MM.1S (cell line): ENCODE measurements around the gene SHROOM3.

Source experiments
- DNase-seq: peaks from one replicate; pipeline ENCODE4 v3.0.0-alpha.2; 2015
- H2AFZ ChIP-seq: fragments of 300-600 bp; sonication (generic); 2 replicates; pipeline ENCODE4 v1.6.0; 2016; ENCODE audit warnings: antibody characterized with exemption, low read length
- H3F3A ChIP-seq: fragments of 300-600 bp; sonication (generic); 2 replicates; pipeline ENCODE4 v1.6.1; 2016; ENCODE audit warnings: mild to moderate bottlenecking, antibody characterized with exemption, low read length, moderate library complexity, mixed read lengths; ENCODE audit not compliant: insufficient read depth
- H3K27ac ChIP-seq: fragments of 300-600 bp; sonication (generic); 2 replicates; pipeline ENCODE4 v1.5.1; 2016; ENCODE audit warnings: mild to moderate bottlenecking, low read length
- H3K27me3 ChIP-seq: fragments of 300-600 bp; sonication (generic); replicated peaks from 2 replicates; pipeline ENCODE4 v1.6.0; 2016; ENCODE audit warnings: low read length; ENCODE audit not compliant: insufficient read depth
- H3K36me3 ChIP-seq: fragments of 300-600 bp; sonication (generic); replicated peaks from 2 replicates; pipeline ENCODE4 v1.6.1; 2016; ENCODE audit warnings: mild to moderate bottlenecking, low read length, mixed read lengths; ENCODE audit not compliant: insufficient read depth
- H3K4me1 ChIP-seq: fragments of 300-600 bp; sonication (generic); 2 replicates; pipeline ENCODE4 v1.6.1; 2016; ENCODE audit warnings: low read length, mixed read lengths
- H3K4me2 ChIP-seq: fragments of 300-600 bp; sonication (generic); 2 replicates; pipeline ENCODE4 v1.6.0; 2016; ENCODE audit warnings: low read depth, low read length
- H3K4me3 ChIP-seq: fragments of 300-600 bp; sonication (generic); 2 replicates; pipeline ENCODE4 v1.5.1; 2016; ENCODE audit warnings: low read length, mixed read lengths
- H3K79me2 ChIP-seq: fragments of 300-600 bp; sonication (generic); 2 replicates; pipeline ENCODE4 v1.6.1; 2016; ENCODE audit warnings: mixed run types, low read length, mixed read lengths
- H3K9ac ChIP-seq: fragments of 300-600 bp; sonication (generic); 2 replicates; pipeline ENCODE4 v1.6.1; 2016; ENCODE audit warnings: low read length, mixed read lengths
- H3K9me2 ChIP-seq: fragments of 300-600 bp; sonication (generic); replicated peaks from 2 replicates; pipeline ENCODE4 v1.6.1; 2016; ENCODE audit warnings: mild to moderate bottlenecking, low read length, mixed read lengths; ENCODE audit not compliant: insufficient read depth
- H3K9me3 ChIP-seq: fragments of 300-600 bp; sonication (generic); replicated peaks from 2 replicates; pipeline ENCODE4 v1.6.1; 2016; ENCODE audit warnings: mild to moderate bottlenecking, low read length, mixed read lengths; ENCODE audit not compliant: insufficient read depth
- H4K20me1 ChIP-seq: fragments of 300-600 bp; sonication (generic); 2 replicates; pipeline ENCODE4 v1.6.1; 2016; ENCODE audit warnings: mild to moderate bottlenecking, low read length, moderate library complexity, mixed read lengths; ENCODE audit not compliant: insufficient read depth
- CTCF ChIP-seq: fragments of 300-600 bp; sonication (generic); IDR thresholded peaks from 2 replicates; pipeline ENCODE4 v1.5.1; 2016; ENCODE audit warnings: antibody characterized with exemption, low read length, mixed read lengths
- EZH2 ChIP-seq: fragments of 300-600 bp; sonication (generic); optimal IDR thresholded peaks from 2 replicates; pipeline ENCODE3; 2017; ENCODE audit warnings: low read depth, mild to moderate bottlenecking, antibody characterized with exemption, low read length, mixed read lengths
- EZH2phosphoT487 ChIP-seq: fragments of 300-600 bp; sonication (generic); IDR thresholded peaks from 2 replicates; pipeline ENCODE4 v1.6.1; 2018; ENCODE audit warnings: antibody characterized with exemption, low read length

SHROOM3 gene

GRCh38 chr4:76811604-76812412 is 376.8 kb downstream of the SHROOM3 start:
- Histone ChIP-seq H3K27ac (no peak overlapping the region), H3K4me1 (no peaks in the 10 kb centered on the region), H3K9me3 (no peaks in the 10 kb centered on the region), H3K27me3 (no peaks in the 10 kb centered on the region), H3F3A (no peaks in the 10 kb centered on the region), H4K20me1 (no peaks in the 10 kb centered on the region), H3K9ac (no peak overlapping the region), H3K79me2 (no peaks in the 10 kb centered on the region), H3K4me2 (no peak overlapping the region), H3K4me3 (no peak overlapping the region), H2AFZ (no peak overlapping the region), H3K9me2 (no peaks in the 10 kb centered on the region), H3K36me3 (no peaks in the 10 kb centered on the region)
- no peak for TF ChIP-seq EZH2
- TF ChIP-seq EZH2phosphoT487: no peak
- no peak for TF ChIP-seq CTCF
- DNase-seq: no peak

DNA sequence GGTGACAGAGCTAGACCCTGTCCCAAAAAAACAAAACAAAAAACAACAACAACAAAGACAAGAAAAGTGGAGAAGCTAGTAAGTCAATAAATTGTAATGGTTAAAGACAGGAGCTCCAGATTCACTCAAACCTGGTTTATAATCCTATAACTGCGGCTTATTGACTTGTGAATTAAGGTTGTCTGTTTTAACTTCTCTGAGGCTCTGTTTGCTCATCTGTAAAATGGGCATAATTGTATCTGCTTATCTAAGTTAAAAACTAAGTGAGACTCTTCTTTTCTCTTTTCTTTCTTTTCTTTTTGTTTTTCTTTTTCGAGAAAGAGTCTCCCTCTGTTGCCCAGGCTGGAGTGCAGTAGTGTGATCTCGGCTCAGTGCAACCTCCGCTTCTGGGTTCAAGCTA is 378.0 kb downstream of the SHROOM3 start:
- H3K4me1 ChIP-seq: no peaks in the 10 kb centered on the region
- H3K9me2 ChIP-seq: no peaks in the 10 kb centered on the region
- H3K36me3 ChIP-seq: no peaks in the 10 kb centered on the region
- H3K9me3 ChIP-seq: no peaks in the 10 kb centered on the region
- DNase-seq: no peak
- H3K27me3 ChIP-seq: no peaks in the 10 kb centered on the region
- no peak for TF ChIP-seq EZH2phosphoT487
- no peak for TF ChIP-seq CTCF
- TF ChIP-seq EZH2: no peak
- no peak overlapping the region for H3K4me3 ChIP-seq
- H3K9ac ChIP-seq: no peak overlapping the region
- no peaks in the 10 kb centered on the region for H3K79me2 ChIP-seq
- no peaks in the 10 kb centered on the region for H4K20me1 ChIP-seq
- H3K27ac ChIP-seq: no peak overlapping the region
- no peak overlapping the region for H2AFZ ChIP-seq
- H3F3A ChIP-seq: no peaks in the 10 kb centered on the region
- H3K4me2 ChIP-seq: no peak overlapping the region

- Histone ChIP-seq H3K4me1 (no peaks in the 10 kb centered on the region), H3K9me3 (no peaks in the 10 kb centered on the region), H3K36me3 (no peaks in the 10 kb centered on the region), H3K9me2 (no peaks in the 10 kb centered on the region), H3K4me2 (no peak overlapping the region), H3K27ac (no peak overlapping the region), H3F3A (no peaks in the 10 kb centered on the region), H3K79me2 (no peaks in the 10 kb centered on the region), H3K9ac (no peak overlapping the region), H2AFZ (no peak overlapping the region), H3K4me3 (no peak overlapping the region), H3K27me3 (no peaks in the 10 kb centered on the region), H4K20me1 (no peaks in the 10 kb centered on the region)
- no peak for DNase-seq
- TF ChIP-seq EZH2phosphoT487: no peak
- TF ChIP-seq EZH2: no peak
- no peak for TF ChIP-seq CTCF
Observed at GRCh38 chr4:76821641-76822040, 386.6 kb downstream of the SHROOM3 start.
